ENCODE data around the gene AAK1.
"Not testable (repeated sequence)": the region's sequence is repeated elsewhere in the genome, so short reads cannot be mapped to it uniquely, and the experiment has no call there.

Gene AAK1

DNA sequence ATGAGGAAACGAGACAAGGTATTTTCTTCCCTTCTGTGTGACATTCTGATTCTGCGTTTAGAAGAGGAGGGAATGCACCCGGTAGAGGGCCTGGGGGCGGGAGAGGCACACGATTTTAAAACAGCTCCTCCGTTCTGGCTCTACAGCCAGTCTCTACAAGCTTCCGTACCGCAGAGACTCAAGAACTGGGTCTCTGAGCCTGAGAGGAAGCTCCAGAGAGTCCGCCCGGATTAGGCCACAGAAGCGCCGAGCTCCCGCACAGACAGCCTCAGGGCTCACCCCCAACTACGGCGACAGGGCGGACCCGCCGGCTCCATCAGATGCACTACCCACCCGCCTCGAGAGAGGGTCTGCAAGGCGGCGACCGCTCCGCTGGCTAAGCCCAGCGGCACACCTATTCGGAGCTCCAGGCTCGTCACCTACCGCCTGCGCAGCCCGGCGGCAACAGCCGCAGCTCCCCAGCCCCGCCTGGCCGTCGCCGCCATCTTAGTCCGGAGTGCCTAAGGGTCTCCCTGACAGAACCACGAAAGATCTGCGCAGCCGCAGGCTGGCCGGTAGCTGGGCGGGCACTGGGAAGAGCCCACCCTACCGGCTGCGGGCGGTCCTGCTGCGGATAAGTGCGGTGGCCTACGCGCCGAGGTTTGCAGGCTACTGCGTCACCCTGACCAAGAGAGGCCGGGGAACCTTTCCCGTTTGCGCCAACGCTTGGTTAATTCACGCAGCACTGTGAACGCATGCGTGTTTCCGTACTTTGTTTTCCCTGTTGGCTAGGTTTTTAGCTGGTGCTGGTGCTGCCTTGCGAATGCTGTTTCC lies 206.4 kb downstream of the AAK1 start, which contains the start of gene NFU1:
Gene NFU1 (minus strand): TSS at position 498 of the 813 bp plus-strand sequence. CDS start 13 bp downstream, at position 485.
- DNase-seq: peak; percentile 6

DNA sequence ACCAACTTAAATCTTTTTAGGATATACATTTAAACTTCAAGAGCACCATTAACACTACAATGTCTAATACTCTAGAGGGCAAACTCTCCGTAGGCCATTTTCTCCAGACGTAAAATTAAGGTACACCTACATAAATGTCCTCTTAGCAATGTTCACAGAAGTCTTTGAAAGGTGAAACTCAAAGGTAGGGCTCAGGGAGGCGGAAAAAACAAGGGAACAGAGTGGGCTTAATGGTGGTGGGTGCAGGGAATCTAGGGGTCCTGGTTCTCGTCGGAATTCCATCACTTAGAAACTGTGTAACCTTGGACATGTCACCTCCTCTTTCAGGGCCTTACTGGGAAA lies 207.0 kb downstream of the AAK1 start:
- no peak for DNase-seq

DNA sequence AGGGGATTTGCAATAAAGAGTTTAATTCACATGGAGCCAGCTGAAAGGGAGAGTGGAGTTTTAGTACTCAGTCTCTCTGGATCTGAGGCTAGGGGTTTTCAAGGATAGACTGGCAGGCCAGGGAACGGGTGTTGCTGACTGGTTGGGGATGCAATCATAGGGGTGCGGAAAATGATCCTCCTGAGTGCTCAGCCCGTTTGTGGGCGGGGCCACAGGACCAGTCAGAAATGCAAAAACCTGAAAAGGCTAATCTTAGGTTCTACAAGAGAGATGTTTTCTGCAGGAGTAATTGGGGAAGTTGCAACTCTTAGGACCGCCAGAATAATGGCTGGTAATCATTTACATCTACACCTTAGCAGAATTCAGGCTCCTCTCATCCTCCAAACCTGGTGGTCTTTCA lies 208.8 kb downstream of the AAK1 start:
- no peak for DNase-seq

DNA sequence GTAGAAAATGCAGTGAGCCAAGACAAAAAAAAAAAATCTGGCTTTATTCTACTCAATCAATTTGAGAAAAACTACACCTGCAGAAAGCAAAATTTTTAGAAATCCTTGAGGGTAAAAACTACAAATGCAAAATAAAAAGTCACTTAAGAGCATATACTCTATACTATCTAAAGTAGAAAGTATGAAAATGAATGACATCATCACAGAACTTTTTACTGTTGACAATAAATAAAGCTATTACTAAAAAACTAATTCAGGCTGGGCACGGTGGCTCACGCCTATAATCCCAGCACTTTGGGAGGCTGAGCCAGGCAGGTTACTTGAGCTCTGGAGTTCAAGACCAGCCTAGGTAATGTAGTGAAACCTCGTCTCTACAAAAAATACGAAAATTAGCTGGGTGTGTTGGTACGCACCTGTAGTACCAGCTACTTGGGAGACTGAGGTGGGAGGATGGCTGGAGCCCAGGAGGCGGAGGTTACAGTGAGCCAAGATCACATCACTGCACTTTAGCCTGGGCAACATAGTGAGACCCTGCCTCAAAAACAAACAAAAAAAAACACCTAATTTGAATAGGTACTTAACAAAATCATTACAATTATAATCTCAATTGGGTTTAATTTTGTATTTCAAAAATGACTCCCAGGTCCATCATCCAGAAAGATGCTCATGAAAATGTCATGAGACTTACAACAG lies 213.9 kb downstream of the AAK1 start:
- DNase-seq: no peak

DNA sequence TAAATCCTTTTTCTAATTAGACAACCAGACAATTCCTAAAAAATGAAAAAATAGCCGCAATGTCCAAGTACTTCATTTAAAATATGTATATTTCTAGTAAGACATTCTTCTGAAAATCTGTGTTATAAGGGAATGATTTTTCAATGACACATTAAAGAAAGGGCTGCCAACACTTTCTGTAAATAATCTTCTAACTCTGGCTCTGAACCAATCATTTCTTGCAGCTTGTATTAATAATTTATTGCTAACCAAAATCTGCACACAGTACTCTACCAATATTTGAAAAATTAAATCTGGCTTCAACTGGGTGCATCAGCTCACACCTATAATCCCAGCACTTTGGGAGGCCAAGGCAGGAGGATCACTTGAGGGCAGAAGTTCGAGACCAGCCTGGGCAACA lies 214.6 kb downstream of the AAK1 start:
- no peak for DNase-seq

DNA sequence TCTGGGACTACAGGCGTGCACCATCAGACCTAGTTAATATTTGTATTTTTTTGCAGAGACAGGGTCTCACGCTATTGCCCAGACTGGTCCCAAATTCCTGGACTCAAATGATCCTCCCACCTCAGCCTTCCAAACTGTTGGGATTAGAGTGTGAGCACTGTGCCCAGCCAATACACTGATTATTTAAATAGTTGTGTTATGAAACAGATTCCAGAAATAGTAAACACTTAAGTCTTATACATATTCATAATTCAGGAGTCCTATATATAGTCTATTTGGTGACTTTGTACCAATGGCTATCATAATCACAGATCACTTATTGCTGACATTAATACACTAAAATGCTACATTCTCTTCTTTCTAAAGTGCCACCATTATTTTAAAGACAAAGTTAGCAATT lies 219.1 kb downstream of the AAK1 start:
- DNase-seq: no peak

DNA sequence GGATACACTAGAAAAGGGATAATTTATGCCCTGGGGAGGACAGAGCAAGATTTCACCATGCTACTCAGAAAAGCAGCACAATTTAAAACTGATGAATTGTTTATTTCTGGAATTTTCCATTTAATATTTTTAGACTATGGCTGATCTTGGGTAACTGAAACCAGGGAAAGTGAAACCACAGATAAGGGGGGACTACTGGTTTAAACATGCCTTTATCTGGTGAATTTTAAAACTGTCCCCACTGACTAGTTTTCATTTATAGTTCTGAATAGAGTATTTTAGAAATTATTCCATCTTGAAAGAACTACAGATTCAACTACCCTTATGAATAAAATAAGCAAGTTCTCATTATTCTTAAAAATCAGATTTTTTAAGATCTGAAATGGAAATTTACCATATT lies 221.3 kb downstream of the AAK1 start:
- DNase-seq: no peak

DNA sequence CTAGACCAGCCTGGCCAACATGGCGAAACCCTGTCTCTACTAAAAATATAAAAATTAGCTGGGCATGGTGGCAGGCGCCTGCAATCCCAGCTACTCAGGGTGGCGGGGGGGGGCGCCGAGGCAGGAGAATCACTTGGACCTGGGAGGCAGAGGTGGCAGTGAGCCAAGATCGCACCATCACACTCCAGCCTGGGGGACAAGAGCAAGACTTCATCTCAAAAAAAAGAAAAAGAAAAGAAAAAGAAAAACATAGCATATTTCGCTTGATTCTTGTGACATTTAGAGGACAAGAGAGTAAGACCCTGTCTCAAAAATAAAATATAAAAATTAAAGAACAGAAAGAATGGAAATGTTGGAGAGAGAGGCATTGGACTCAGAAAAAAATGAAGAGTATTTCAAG lies 224.4 kb downstream of the AAK1 start:
- DNase-seq: not testable (repeated sequence)

DNA sequence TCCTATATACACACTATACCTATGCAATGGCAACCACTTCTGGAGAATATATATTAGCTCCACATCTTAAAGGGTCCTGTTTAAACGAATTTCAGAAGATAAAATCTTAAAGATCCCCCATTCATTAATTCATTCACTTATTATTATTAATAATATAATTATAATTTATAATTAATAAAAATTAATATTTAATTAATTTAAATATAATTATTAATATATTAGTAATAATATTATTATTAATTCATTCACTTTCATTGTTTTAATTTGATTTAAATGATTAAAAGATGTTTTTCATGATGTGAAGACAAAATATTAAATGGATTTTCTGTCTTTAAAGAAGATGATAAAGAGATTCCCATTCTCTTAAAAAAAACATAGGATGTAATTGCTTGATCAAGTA lies 227.4 kb downstream of the AAK1 start:
- DNase-seq: no peak

Measured in cortex of kidney (tissue), 1 donor.